ENCODE results near the gene NELL1. TPM values are rescaled to one million over a fixed set of nuclear protein-coding genes. Genes with fewer than 3 reads are reported as not detected.

The NELL1 gene

DNA sequence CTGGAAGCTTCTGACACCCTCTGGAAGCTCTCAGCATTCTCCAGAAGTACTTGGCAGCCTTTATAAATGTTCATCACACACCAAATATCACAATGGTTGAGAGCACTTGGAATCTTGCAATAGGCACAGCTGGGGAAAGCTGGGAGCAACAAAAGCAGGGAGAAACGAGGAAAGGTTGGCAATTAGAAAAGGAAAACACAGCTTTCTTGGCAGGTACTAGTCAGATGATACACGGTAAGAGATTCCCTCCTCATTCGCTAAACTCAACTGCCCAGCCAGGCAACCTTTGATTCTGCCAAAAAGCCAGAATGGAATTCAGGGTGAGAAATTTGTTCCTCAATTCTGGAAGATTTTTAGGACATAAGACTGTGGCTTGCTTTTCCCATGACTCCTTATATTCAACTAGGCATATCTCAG, 946.6 kb downstream of the NELL1 start:
- no peak overlapping the region for H3K18ac ChIP-seq (ENCODE audit: low read length)
- H4K8ac ChIP-seq (ENCODE audit: low read depth, low read length): no peak overlapping the region
- no peak overlapping the region for H2BK15ac ChIP-seq (replicated peaks; ENCODE audit: low read depth)
- WGBS (ENCODE audit: extremely low coverage, insufficient coverage, low lambda C conversion rate): no CpG with 5 or more reads among the region's 3 CpGs
- no peak overlapping the region for H2BK5ac ChIP-seq (ENCODE audit: low read length)
- no peak overlapping the region for H3K4me2 ChIP-seq (ENCODE audit: low read length)
- no peak overlapping the region for H3K23ac ChIP-seq (ENCODE audit: low read length)
- no peak overlapping the region for H4K5ac ChIP-seq (ENCODE audit: low read length)
- no peak overlapping the region for H2BK120ac ChIP-seq (ENCODE audit: low read depth, low read length)
- no peak overlapping the region for H3K27ac ChIP-seq (ENCODE audit: low read depth, low read length)
- H3K56ac ChIP-seq (ENCODE audit: low read length): no peak overlapping the region
- no peaks in the 10 kb centered on the region for H3K79me2 ChIP-seq (ENCODE audit: control insufficient read depth, insufficient read depth, low read length)
- no peak overlapping the region for H3K4ac ChIP-seq (ENCODE audit: low read depth, low read length)
- no peaks in the 10 kb centered on the region for H3K79me1 ChIP-seq (ENCODE audit: low read length)
- no peaks in the 10 kb centered on the region for H3K27me3 ChIP-seq (ENCODE audit: insufficient read depth, low read length, poor library complexity)
- no peak overlapping the region for H3K4me3 ChIP-seq (ENCODE audit: low read length)
- no peak for DNase-seq
- no peak overlapping the region for H2AK5ac ChIP-seq (ENCODE audit: low read length)
- H3K36me3 ChIP-seq (ENCODE audit: control insufficient read depth, insufficient read depth, low read length): no peaks in the 10 kb centered on the region
- no peak overlapping the region for H3K9ac ChIP-seq (ENCODE audit: low read length)
- peaks cover 5% of the 10 kb centered on the region for H3K4me1 ChIP-seq (ENCODE audit: control insufficient read depth, low read depth, low read length)

DNA sequence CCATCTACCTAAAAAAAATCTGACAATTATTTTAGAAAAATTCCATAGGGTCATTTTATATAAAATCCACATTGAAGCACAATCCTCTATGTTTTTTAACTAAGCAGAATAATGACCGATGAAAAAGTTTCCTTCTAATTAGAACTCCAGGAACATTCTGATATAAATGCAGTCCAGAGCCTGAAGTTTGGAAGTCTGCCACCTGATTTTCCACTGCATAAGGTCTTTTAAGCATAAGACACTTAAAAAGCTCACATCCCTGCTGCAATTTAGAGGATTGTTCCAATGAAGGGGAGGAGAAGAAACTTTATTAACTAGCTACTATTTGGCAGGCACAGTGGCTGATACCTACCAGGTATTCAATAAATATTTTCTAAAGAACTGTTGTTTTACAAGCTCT, 953.2 kb downstream of the NELL1 start:
- no peak overlapping the region for H3K4ac ChIP-seq (ENCODE audit: low read depth, low read length)
- WGBS (ENCODE audit: extremely low coverage, insufficient coverage, low lambda C conversion rate): no CpG with 5 or more reads among the region's 1 CpG
- H2BK120ac ChIP-seq (ENCODE audit: low read depth, low read length): no peak overlapping the region
- no peak overlapping the region for H3K4me2 ChIP-seq (ENCODE audit: low read length)
- H3K36me3 ChIP-seq (ENCODE audit: control insufficient read depth, insufficient read depth, low read length): no peaks in the 10 kb centered on the region
- H2AK5ac ChIP-seq (ENCODE audit: low read length): no peak overlapping the region
- H3K56ac ChIP-seq (ENCODE audit: low read length): no peak overlapping the region
- H2BK15ac ChIP-seq (replicated peaks; ENCODE audit: low read depth): no peak overlapping the region
- H3K27me3 ChIP-seq (ENCODE audit: insufficient read depth, low read length, poor library complexity): no peaks in the 10 kb centered on the region
- no peak overlapping the region for H4K8ac ChIP-seq (ENCODE audit: low read depth, low read length)
- H3K18ac ChIP-seq (ENCODE audit: low read length): no peak overlapping the region
- H3K79me1 ChIP-seq (ENCODE audit: low read length): no peaks in the 10 kb centered on the region
- no peak overlapping the region for H3K23ac ChIP-seq (ENCODE audit: low read length)
- H3K4me1 ChIP-seq (ENCODE audit: control insufficient read depth, low read depth, low read length): no peaks in the 10 kb centered on the region
- no peak overlapping the region for H2BK5ac ChIP-seq (ENCODE audit: low read length)
- H3K9ac ChIP-seq (ENCODE audit: low read length): no peak overlapping the region
- no peak for DNase-seq
- H3K4me3 ChIP-seq (ENCODE audit: low read length): no peak overlapping the region
- H4K5ac ChIP-seq (ENCODE audit: low read length): no peak overlapping the region
- no peak overlapping the region for H3K27ac ChIP-seq (ENCODE audit: low read depth, low read length)
- no peaks in the 10 kb centered on the region for H3K79me2 ChIP-seq (ENCODE audit: control insufficient read depth, insufficient read depth, low read length)

DNA sequence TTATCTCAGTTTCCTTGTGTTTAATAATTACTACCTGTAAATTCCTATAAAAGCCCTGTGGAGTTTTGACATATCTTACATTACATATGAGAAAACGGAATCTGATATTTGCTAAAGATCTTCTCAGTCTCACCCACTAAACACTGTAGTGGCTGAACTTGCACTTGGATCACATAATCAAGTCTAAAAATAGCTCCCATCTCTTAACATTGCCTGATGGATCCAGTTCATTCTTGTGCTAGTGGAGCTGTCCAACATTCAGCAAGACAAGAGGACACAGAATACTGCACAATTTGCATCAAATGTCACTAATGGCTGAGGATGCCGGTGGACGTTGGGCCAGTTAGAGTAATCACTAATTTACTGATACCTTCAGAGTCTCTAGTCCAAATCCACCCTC, 953.6 kb downstream of the NELL1 start:
- no peak overlapping the region for H2BK120ac ChIP-seq (ENCODE audit: low read depth, low read length)
- H3K27me3 ChIP-seq (ENCODE audit: insufficient read depth, low read length, poor library complexity): no peaks in the 10 kb centered on the region
- no peak overlapping the region for H3K4me3 ChIP-seq (ENCODE audit: low read length)
- no peak overlapping the region for H3K9ac ChIP-seq (ENCODE audit: low read length)
- no peak for DNase-seq
- H2AK5ac ChIP-seq (ENCODE audit: low read length): no peak overlapping the region
- H2BK5ac ChIP-seq (ENCODE audit: low read length): no peak overlapping the region
- no peak overlapping the region for H4K8ac ChIP-seq (ENCODE audit: low read depth, low read length)
- H3K23ac ChIP-seq (ENCODE audit: low read length): no peak overlapping the region
- no peak overlapping the region for H2BK15ac ChIP-seq (replicated peaks; ENCODE audit: low read depth)
- H3K18ac ChIP-seq (ENCODE audit: low read length): no peak overlapping the region
- H3K4ac ChIP-seq (ENCODE audit: low read depth, low read length): no peak overlapping the region
- no peaks in the 10 kb centered on the region for H3K79me1 ChIP-seq (ENCODE audit: low read length)
- H3K79me2 ChIP-seq (ENCODE audit: control insufficient read depth, insufficient read depth, low read length): no peaks in the 10 kb centered on the region
- H3K27ac ChIP-seq (ENCODE audit: low read depth, low read length): no peak overlapping the region
- no peak overlapping the region for H4K5ac ChIP-seq (ENCODE audit: low read length)
- H3K56ac ChIP-seq (ENCODE audit: low read length): no peak overlapping the region
- H3K4me2 ChIP-seq (ENCODE audit: low read length): no peak overlapping the region
- H3K4me1 ChIP-seq (ENCODE audit: control insufficient read depth, low read depth, low read length): no peaks in the 10 kb centered on the region
- no CpG with 5 or more reads among the region's 3 CpGs for WGBS (ENCODE audit: extremely low coverage, insufficient coverage, low lambda C conversion rate)
- no peaks in the 10 kb centered on the region for H3K36me3 ChIP-seq (ENCODE audit: control insufficient read depth, insufficient read depth, low read length)

Small RNA genes lying within 50 kb of the gene (small RNA-seq; reads per million reads assigned to genes)
- gene RNA5SP336 (ENCODE audit: insufficient read depth) (51.8 reads per million, percentile 95 among the genes with 10 or more reads in this experiment), gene RNA5SP337 (ENCODE audit: insufficient read depth) (not detected)
